K562 (cell line): ENCODE results near the gene CAPN10. TPM values are rescaled to one million over a fixed set of nuclear protein-coding genes. Genes with fewer than 3 reads are reported as not detected.

Source experiments
- ATAC-seq: fragments of 200-7000 bp; cut with Tn5 transposase; 3 replicates; pipeline ENCODE4 v1.9.1; 2020; ENCODE audit warnings: moderate library complexity
- BruUV-seq: library from RNA; stranded (reverse); fragments of 400-500 nt; replicated peaks from 2 replicates; lab custom pipeline; 2021; lab: Mats Ljungman, UMichigan
- CTCF ChIA-PET: fragments of 300-600 bp; formaldehyde crosslinking; extraction: SDS; loops from one replicate; lab custom pipeline; 2021; ENCODE audit warnings: low intra/inter-chr PET ratio; lab: Yijun Ruan, JAX
- POLR2A ChIA-PET: fragments of 300-600, 350-650 bp; sonication (Branson Sonifier 250); formaldehyde crosslinking; extraction: SDS; loops from one replicate; lab custom pipeline; 2021; ENCODE audit warnings: antibody characterized with exemption, inconsistent platforms; lab: Yijun Ruan, JAX
- DNase-seq, 4 experiments: peaks; one replicate each; pipeline versions ENCODE4 v3.0.0 to v3.0.0-alpha.2; 2011 to 2018; ENCODE audit warnings: low spot score in 3 of 4, mixed read lengths in 3 of 4; ENCODE audit errors: extremely low read depth in 1 of 4
- FAIRE-seq: peaks from 2 replicates; lab custom pipeline; 2011; peaks lifted over from hg19 to GRCh38; lab: Jason Lieb, UNC
- H2AFZ ChIP-seq: 2 replicates; pipeline ENCODE4 v1.6.0; 2011; ENCODE audit warnings: low read depth, low read length, control low read depth, inconsistent platforms
- H3K27ac ChIP-seq: fragments of 200-600 bp; 3 replicates; pipeline ENCODE4 v1.8.0; 2011; ENCODE audit warnings: low read depth, mild to moderate bottlenecking, control low read depth, inconsistent platforms, low read length, moderate library complexity, mixed read lengths; ENCODE audit errors: extremely low read depth
- H3K27me3 ChIP-seq, 2 experiments: fragments of 300-600 bp in 1 of 2; 2 replicates in 1 of 2; 3 replicates in 1 of 2; pipeline versions ENCODE4 v1.6.0 to v1.8.0; 2011; ENCODE audit warnings: inconsistent platforms in 2 of 2, low read length in 2 of 2, mild to moderate bottlenecking in 1 of 2, mixed read lengths in 1 of 2, moderate library complexity in 1 of 2; ENCODE audit not compliant: control insufficient read depth in 2 of 2, insufficient read depth in 2 of 2
- H3K36me3 ChIP-seq: fragments of 300-600 bp; 3 replicates; pipeline ENCODE4 v1.8.0; 2011; ENCODE audit warnings: mild to moderate bottlenecking, low read length, inconsistent platforms; ENCODE audit not compliant: control insufficient read depth, insufficient read depth
- H3K4me1 ChIP-seq, 2 experiments: fragments of 200-600 bp in 1 of 2; replicated peaks in 1 of 2; 2 replicates in 1 of 2; 3 replicates in 1 of 2; pipeline versions ENCODE4 v1.5.1 to v1.8.0; 2011; ENCODE audit warnings: inconsistent platforms in 2 of 2, low read length in 2 of 2, mild to moderate bottlenecking in 1 of 2, mixed read lengths in 1 of 2, moderate library complexity in 1 of 2; ENCODE audit not compliant: control insufficient read depth in 2 of 2, insufficient read depth in 2 of 2
- H3K4me2 ChIP-seq: 2 replicates; pipeline ENCODE4 v1.6.1; 2011; ENCODE audit warnings: low read length, control low read depth, inconsistent platforms, mixed read lengths; ENCODE audit not compliant: insufficient read depth
- H3K4me3 ChIP-seq: fragments of 200-600 bp; sonication (generic), shearing (Covaris generic); 2 replicates; pipeline ENCODE4 v1.5.1; 2016; ENCODE audit warnings: control low read depth, inconsistent platforms
- H3K79me2 ChIP-seq: fragments of 200-600 bp; 3 replicates; pipeline ENCODE4 v1.8.0; 2011; ENCODE audit warnings: low read length, inconsistent platforms; ENCODE audit not compliant: control insufficient read depth, insufficient read depth
- H3K9ac ChIP-seq, 2 experiments: 2 replicates each; pipeline versions ENCODE4 v1.6.0 to v1.6.1; 2011; ENCODE audit warnings: low read depth in 2 of 2, low read length in 2 of 2, control low read depth in 1 of 2, inconsistent platforms in 1 of 2, mild to moderate bottlenecking in 1 of 2, mixed read lengths in 1 of 2; ENCODE audit not compliant: insufficient read depth in 1 of 2
- H3K9me1 ChIP-seq: one replicate; pipeline ENCODE4 v1.6.0; 2011; ENCODE audit warnings: inconsistent platforms, mild to moderate bottlenecking, low read length, moderate library complexity; ENCODE audit not compliant: control insufficient read depth, insufficient read depth
- H3K9me3 ChIP-seq: replicated peaks from 2 replicates; pipeline ENCODE4 v1.5.1; 2011; ENCODE audit warnings: low read depth, low read length, inconsistent platforms; ENCODE audit not compliant: control insufficient read depth, insufficient read depth
- H4K20me1 ChIP-seq: replicated peaks from 2 replicates; pipeline ENCODE4 v1.6.1; 2011; ENCODE audit warnings: low read length, inconsistent platforms, mixed read lengths; ENCODE audit not compliant: control insufficient read depth, insufficient read depth
- MTA2 ChIP-seq: fragments of 450-650 bp; IDR thresholded peaks from 2 replicates; pipeline ENCODE4 v1.6.1; 2016; ENCODE audit warnings: low read depth
- ZBTB1 ChIP-seq: sonication (generic); formaldehyde crosslinking; IDR thresholded peaks from 2 replicates; pipeline ENCODE4 v1.8.1; 2023; ENCODE audit warnings: missing genetic modification reagents, low read depth, mild to moderate bottlenecking, borderline replicate concordance
- WGBS: fragments of 100-300 bp; shearing (Covaris generic); methylation state at CpG from one replicate; pipeline ENCODE4 v1.1.6; 2016; ENCODE audit warnings: low coverage, mixed read lengths; ENCODE audit not compliant: insufficient coverage; ENCODE audit errors: missing lambda C conversion rate; 5-methylcytosine and 5-hydroxymethylcytosine counted together
- in situ Hi-C: fragments of 300-500 bp; cut with MboI; formaldehyde crosslinking; loops from 4 replicates; pipeline ENCODE4 v1.15.0; 2018; ENCODE audit warnings: inconsistent platforms, mixed read lengths
- intact Hi-C: fragments of 100-400 bp; cut with micrococcal nuclease; formaldehyde crosslinking; loops from 2 replicates; pipeline ENCODE4 v1.14.2; 2022
- polyA plus RNA-seq, 8 experiments: library from polyadenylated mRNA; depleted of rRNA in 4 of 8; stranded (reverse) in 5 of 8; unstranded in 3 of 8; fragments of >200 nt; fragmentation: Nextera tagmentation in 2 of 8; fragmentation: Illumina TruSeq in 1 of 8; extraction: Ambion mirVana in 2 of 8; extraction: Trizol in 1 of 8; gene quantifications; 2 replicates each; pipeline versions ENCODE4 v1.2.1 to v1.2.3, GENCODE V29; 2011 to 2014; ENCODE audit warnings: inconsistent platforms in 1 of 8, missing spikeins in 1 of 8
- total RNA-seq, 7 experiments: library from RNA; depleted of rRNA in 6 of 7; stranded (reverse); fragments of >200 nt in 6 of 7; fragmentation: Illumina TruSeq in 2 of 7; extraction: Trizol in 2 of 7; gene quantifications; 2 replicates each; pipeline versions ENCODE4 v1.2.1 to v1.2.3, GENCODE V29; 2011 to 2021; ENCODE audit warnings: low replicate concordance in 1 of 7
- TF ChIP-seq, protein P1 (sequence below), 2 experiments: fragments of 450-650 bp; IDR thresholded peaks; 2 replicates each; pipeline ENCODE4 v1.6.1; 2016; ENCODE audit warnings: mild to moderate bottlenecking in 2 of 2, borderline replicate concordance in 1 of 2, low read depth in 1 of 2, moderate library complexity in 1 of 2
- TF ChIP-seq, protein P2 (sequence below): fragments of 250-450 bp; sonication (Bioruptor Pico); IDR thresholded peaks from 2 replicates; pipeline ENCODE4 v1.8.0; 2022; ENCODE audit warnings: moderate library complexity, mild to moderate bottlenecking, inconsistent platforms
- TF ChIP-seq, protein P3 (sequence below): sonication (generic); formaldehyde crosslinking; IDR thresholded peaks from 2 replicates; pipeline ENCODE4 v1.8.1; 2023; ENCODE audit warnings: mild to moderate bottlenecking, missing genetic modification reagents
- TF ChIP-seq, protein P4 (sequence below): fragments of 450-650 bp; IDR thresholded peaks from one replicate; pipeline ENCODE4 v1.6.1; 2018; ENCODE audit warnings: mild to moderate bottlenecking, moderate library complexity; ENCODE audit not compliant: partially characterized antibody

The CAPN10 gene
- total and polyA plus RNA-seq, 9 of the 15 experiments (the other 6 are each of a cell fraction or from before 2014, with no cell fraction given), result 0.08 to 26.1 (median 8.4) TPM

DNA sequence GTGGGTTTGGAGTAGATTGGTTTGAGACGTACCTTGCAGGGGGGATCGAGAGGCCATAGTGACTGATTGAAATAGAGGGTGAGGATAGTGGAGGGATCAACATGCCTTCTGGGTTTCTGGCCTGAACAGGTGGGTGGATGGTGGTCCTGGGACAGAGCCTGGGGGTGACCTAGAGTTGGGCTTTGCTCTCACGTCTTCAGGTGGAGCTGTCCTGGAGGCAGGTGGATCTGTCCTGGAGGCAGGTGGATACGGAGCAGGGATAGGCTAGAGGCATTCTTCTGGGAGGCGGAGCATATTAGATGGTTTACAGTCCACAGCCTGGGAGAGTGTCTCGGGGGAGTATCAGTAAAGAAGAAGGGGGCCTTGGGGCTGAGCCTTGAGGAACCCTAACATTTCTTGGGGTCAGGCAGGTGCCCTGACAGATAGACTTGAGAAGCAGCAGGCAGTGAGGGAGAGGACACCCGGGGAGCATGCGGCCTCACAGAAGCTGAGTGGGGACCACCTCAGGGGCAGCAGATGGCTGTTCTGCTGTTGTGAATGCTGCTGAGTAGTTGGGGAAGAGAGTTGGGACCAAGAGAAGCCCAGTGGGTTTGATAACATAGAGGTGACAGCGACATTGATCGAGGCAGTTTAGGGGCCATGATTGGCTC lies 1.6 kb downstream of the CAPN10 start:
- intact Hi-C loops, result no loop called here
- Histone ChIP-seq H3K36me3 (peaks cover 31% of the 10 kb centered on the region; the same call in 2 of the 3 replicates), H3K27ac (no peak overlapping the region), H3K4me2 (peak overlapping the region; percentile 93), H3K27me3 (no peaks in the 10 kb centered on the region), H2AFZ (no peak overlapping the region), H3K9me3 (no peaks in the 10 kb centered on the region), H3K9me1 (no peaks in the 10 kb centered on the region), H4K20me1 (no peaks in the 10 kb centered on the region; the same call in 1 of the 2 replicates), H3K9ac (peak overlapping the region; percentile 63 to 82; a peak in 2 of 4 replicates), H3K4me3 (peak overlapping the region; percentile 92; the same call in 1 of the 2 replicates), H3K4me1 (peaks cover 21 to 54% of the 10 kb centered on the region in 2 experiments), H3K79me2 (peaks cover 45% of the 10 kb centered on the region)
- no peak for ATAC-seq
- ChIA-PET CTCF (no interaction called here), POLR2A (interaction anchor here (1.4 to 2.2 kb wide), 2 partner anchors 8 to 23 kb away, joined by 4 to 26 read pairs; no protein-coding TSS in a partner anchor)
- no peak for FAIRE-seq
- no peak for DNase-seq
- in situ Hi-C loops, result no loop called here
- WGBS, result 59% methylated on average over 7 of the region's 10 CpGs
- TSS peak; percentile 52 for BruUV-seq
- TF ChIP-seq, protein P1, sequence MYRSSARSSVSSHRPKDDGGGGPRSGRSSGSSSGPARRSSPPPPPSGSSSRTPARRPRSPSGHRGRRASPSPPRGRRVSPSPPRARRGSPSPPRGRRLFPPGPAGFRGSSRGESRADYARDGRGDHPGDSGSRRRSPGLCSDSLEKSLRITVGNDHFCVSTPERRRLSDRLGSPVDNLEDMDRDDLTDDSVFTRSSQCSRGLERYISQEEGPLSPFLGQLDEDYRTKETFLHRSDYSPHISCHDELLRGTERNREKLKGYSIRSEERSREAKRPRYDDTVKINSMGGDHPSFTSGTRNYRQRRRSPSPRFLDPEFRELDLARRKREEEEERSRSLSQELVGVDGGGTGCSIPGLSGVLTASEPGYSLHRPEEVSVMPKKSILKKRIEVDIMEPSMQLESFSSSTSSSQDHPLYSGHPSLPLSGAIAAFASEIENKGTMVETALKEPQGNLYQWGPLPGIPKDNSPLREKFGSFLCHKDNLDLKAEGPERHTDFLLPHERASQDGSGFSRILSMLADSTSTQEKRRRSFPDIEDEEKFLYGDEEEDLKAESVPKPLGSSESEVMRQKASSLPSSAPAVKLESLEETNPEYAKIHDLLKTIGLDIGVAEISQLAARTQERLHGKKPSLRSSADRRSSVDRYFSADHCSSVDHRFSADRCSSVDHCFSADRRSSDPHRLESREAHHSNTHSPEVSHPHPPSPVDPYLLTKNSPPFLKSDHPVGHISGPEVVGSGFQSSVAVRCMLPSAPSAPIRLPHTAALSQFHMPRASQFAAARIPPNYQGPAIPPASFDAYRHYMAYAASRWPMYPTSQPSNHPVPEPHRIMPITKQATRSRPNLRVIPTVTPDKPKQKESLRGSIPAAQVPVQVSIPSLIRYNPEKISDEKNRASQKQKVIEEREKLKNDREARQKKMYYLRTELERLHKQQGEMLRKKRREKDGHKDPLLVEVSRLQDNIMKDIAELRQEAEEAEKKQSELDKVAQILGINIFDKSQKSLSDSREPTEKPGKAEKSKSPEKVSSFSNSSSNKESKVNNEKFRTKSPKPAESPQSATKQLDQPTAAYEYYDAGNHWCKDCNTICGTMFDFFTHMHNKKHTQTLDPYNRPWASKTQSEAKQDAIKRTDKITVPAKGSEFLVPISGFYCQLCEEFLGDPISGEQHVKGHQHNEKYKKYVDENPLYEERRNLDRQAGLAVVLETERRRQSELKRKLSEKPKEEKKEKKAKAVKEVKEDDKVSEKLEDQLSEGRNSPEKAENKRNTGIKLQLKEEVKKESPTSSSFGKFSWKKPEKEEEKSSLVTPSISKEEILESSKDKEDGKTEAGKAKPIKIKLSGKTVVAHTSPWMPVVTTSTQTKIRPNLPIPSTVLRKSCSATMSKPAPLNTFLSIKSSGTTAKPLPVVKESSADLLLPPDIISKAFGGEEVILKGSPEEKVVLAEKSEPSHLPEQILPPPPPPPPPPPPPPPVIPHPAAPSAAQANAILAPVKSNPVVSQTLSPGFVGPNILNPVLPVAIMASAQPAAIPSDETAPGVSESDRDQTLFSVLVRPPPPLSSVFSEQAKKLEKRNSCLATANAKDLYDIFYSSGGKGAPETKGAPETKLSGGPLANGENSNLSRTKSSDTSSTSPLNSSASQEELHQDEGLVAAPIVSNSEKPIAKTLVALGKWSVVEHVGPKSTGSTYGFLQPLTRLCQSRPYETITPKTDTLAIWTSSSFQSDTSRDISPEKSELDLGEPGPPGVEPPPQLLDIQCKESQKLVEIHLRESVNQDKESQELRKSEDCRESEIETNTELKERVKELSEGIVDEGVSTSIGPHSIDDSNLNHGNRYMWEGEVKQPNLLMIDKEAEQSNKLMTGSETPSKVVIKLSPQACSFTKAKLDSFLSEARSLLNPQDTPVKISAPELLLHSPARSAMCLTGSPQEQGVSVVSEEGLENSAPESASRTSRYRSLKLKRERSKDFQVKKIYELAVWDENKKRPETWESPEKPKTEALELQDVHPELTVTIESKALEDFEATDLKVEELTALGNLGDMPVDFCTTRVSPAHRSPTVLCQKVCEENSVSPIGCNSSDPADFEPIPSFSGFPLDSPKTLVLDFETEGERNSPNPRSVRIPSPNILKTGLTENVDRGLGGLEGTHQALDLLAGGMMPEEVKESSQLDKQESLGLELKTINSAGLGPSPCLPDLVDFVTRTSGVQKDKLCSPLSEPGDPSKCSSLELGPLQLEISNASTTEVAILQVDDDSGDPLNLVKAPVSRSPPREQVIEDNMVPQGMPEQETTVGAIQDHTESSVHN (IDR thresholded peaks at IDR 0.05; ENCODE audit: borderline replicate concordance in 1 of 2, low read depth in 1 of 2), result no peak
- TF ChIP-seq ZBTB1 (CRISPR knock-in tag) (no peak), MTA2 (no peak)
- TF ChIP-seq, protein P2, sequence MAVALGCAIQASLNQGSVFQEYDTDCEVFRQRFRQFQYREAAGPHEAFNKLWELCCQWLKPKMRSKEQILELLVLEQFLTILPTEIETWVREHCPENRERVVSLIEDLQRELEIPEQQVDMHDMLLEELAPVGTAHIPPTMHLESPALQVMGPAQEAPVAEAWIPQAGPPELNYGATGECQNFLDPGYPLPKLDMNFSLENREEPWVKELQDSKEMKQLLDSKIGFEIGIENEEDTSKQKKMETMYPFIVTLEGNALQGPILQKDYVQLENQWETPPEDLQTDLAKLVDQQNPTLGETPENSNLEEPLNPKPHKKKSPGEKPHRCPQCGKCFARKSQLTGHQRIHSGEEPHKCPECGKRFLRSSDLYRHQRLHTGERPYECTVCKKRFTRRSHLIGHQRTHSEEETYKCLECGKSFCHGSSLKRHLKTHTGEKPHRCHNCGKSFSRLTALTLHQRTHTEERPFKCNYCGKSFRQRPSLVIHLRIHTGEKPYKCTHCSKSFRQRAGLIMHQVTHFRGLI, result no peak
- TF ChIP-seq, protein P3, sequence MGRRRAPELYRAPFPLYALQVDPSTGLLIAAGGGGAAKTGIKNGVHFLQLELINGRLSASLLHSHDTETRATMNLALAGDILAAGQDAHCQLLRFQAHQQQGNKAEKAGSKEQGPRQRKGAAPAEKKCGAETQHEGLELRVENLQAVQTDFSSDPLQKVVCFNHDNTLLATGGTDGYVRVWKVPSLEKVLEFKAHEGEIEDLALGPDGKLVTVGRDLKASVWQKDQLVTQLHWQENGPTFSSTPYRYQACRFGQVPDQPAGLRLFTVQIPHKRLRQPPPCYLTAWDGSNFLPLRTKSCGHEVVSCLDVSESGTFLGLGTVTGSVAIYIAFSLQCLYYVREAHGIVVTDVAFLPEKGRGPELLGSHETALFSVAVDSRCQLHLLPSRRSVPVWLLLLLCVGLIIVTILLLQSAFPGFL (CRISPR knock-in tag), result no peak
- TF ChIP-seq, protein P4, sequence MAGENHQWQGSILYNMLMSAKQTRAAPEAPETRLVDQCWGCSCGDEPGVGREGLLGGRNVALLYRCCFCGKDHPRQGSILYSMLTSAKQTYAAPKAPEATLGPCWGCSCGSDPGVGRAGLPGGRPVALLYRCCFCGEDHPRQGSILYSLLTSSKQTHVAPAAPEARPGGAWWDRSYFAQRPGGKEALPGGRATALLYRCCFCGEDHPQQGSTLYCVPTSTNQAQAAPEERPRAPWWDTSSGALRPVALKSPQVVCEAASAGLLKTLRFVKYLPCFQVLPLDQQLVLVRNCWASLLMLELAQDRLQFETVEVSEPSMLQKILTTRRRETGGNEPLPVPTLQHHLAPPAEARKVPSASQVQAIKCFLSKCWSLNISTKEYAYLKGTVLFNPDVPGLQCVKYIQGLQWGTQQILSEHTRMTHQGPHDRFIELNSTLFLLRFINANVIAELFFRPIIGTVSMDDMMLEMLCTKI, result no peak
